NCI-H460 (cell line): ENCODE data around the gene TSN. TPM values are rescaled to one million over a fixed set of nuclear protein-coding genes. Genes with fewer than 3 reads are reported as not detected.

Experiments used
- DNase-seq: peaks from one replicate; pipeline ENCODE4 v3.0.0-alpha.2; 2016; ENCODE audit warnings: low read depth; ENCODE audit errors: extremely low read depth
- total RNA-seq: library from RNA; depleted of rRNA; stranded (reverse); fragments of >200 nt; shearing (Covaris generic); gene quantifications from 2 replicates; pipeline ENCODE4 v1.2.3, GENCODE V29; 2014

Gene TSN
- total RNA-seq, 1 experiment from 2014 or later: 89.7 TPM

GRCh38 chr2:121741450-121741849 lies 14.0 kb upstream of the TSN start:
- DNase-seq: no peak

GRCh38 chr2:121746071-121746578 lies 9.3 kb upstream of the TSN start:
- DNase-seq: no peak

GRCh38 chr2:121748202-121748601 lies 7.2 kb upstream of the TSN start:
- DNase-seq: no peak

- no peak for DNase-seq
Observed at GRCh38 chr2:121754851-121755236, 607 bp upstream of the TSN start.

GRCh38 chr2:121764681-121765228 lies 9.3 kb downstream of the TSN start:
- no peak for DNase-seq

GRCh38 chr2:121766624-121767023 lies 11.2 kb downstream of the TSN start:
- DNase-seq: no peak

- DNase-seq: no peak
Observed at GRCh38 chr2:121768143-121768755, 12.8 kb downstream of the TSN start.

GRCh38 chr2:121771976-121772742 lies 16.7 kb downstream of the TSN start:
- DNase-seq: no peak

- DNase-seq: no peak
Observed at GRCh38 chr2:121774235-121774634, 18.8 kb downstream of the TSN start.

- no peak for DNase-seq
Observed at GRCh38 chr2:121776361-121776760, 20.9 kb downstream of the TSN start.

GRCh38 chr2:121776885-121777698 lies 21.6 kb downstream of the TSN start:
- no peak for DNase-seq

- DNase-seq: no peak
Observed at GRCh38 chr2:121777699-121778058, 22.2 kb downstream of the TSN start.

GRCh38 chr2:121778741-121779487 lies 23.5 kb downstream of the TSN start:
- DNase-seq: no peak

GRCh38 chr2:121783180-121783579 lies 27.7 kb downstream of the TSN start:
- DNase-seq: no peak

GRCh38 chr2:121788685-121789084 lies 33.2 kb downstream of the TSN start:
- no peak for DNase-seq

- peak; percentile 28 for DNase-seq
Observed at GRCh38 chr2:121790276-121790956, 35.0 kb downstream of the TSN start.

GRCh38 chr2:121791290-121791689 lies 35.8 kb downstream of the TSN start:
- DNase-seq: no peak

- DNase-seq: no peak
Observed at GRCh38 chr2:121791801-121792221, 36.4 kb downstream of the TSN start.

- DNase-seq: no peak
Observed at GRCh38 chr2:121793816-121794215, 38.4 kb downstream of the TSN start.

- DNase-seq: no peak
Observed at GRCh38 chr2:121794233-121794632, 38.8 kb downstream of the TSN start.
